T follicular helper cell (primary cell): ENCODE measurements around the gene C18orf63.
A peak's percentile ranks its signal among the peaks of the same experiment; 100 is the strongest.
"Not testable (repeated sequence)": the region's sequence is repeated elsewhere in the genome, so short reads cannot be mapped to it uniquely, and the experiment has no call there.

Source experiments
- DNase-seq: peaks from one replicate; pipeline ENCODE4 v3.0.0-alpha.2; 2020; ENCODE audit warnings: low read depth

The C18orf63 gene

GRCh38 chr18:74326791-74327190 lies 11.2 kb downstream of the C18orf63 start:
- not testable (repeated sequence) for DNase-seq

GRCh38 chr18:74328206-74328605 lies 12.6 kb downstream of the C18orf63 start:
- no peak for DNase-seq

- no peak for DNase-seq
Observed at GRCh38 chr18:74329688-74330205, 14.1 kb downstream of the C18orf63 start.

- DNase-seq, result no peak
Observed at GRCh38 chr18:74331404-74331803, 15.8 kb downstream of the C18orf63 start.

GRCh38 chr18:74333091-74333490 lies 17.5 kb downstream of the C18orf63 start:
- DNase-seq, result no peak

- no peak for DNase-seq
Observed at GRCh38 chr18:74334242-74334893, 18.7 kb downstream of the C18orf63 start.

GRCh38 chr18:74336656-74337055 lies 21.0 kb downstream of the C18orf63 start:
- DNase-seq, result no peak

- no peak for DNase-seq
Observed at GRCh38 chr18:74337155-74337911, 21.7 kb downstream of the C18orf63 start.

GRCh38 chr18:74337912-74338309 lies 22.3 kb downstream of the C18orf63 start:
- no peak for DNase-seq

GRCh38 chr18:74342416-74343043 lies 26.9 kb downstream of the C18orf63 start:
- no peak for DNase-seq

- no peak for DNase-seq
Observed at GRCh38 chr18:74346206-74346605, 30.6 kb downstream of the C18orf63 start.

GRCh38 chr18:74348581-74348980 lies 32.9 kb downstream of the C18orf63 start:
- no peak for DNase-seq

GRCh38 chr18:74351354-74351753 lies 35.7 kb downstream of the C18orf63 start:
- DNase-seq, result no peak

GRCh38 chr18:74353169-74353775 lies 37.6 kb downstream of the C18orf63 start:
- DNase-seq, result peak; percentile 44

GRCh38 chr18:74356959-74357358 lies 41.3 kb downstream of the C18orf63 start:
- no peak for DNase-seq

- DNase-seq, result no peak
Observed at GRCh38 chr18:74360852-74361655, 45.4 kb downstream of the C18orf63 start.

GRCh38 chr18:74367905-74368304 lies 52.3 kb downstream of the C18orf63 start:
- DNase-seq, result no peak

- DNase-seq, result no peak
Observed at GRCh38 chr18:74368901-74369705, 53.5 kb downstream of the C18orf63 start.

GRCh38 chr18:74370115-74370514 lies 54.5 kb downstream of the C18orf63 start:
- no peak for DNase-seq

GRCh38 chr18:74373428-74373827 lies 57.8 kb downstream of the C18orf63 start:
- DNase-seq, result peak; percentile 51

- DNase-seq, result no peak
Observed at GRCh38 chr18:74375999-74376398, 60.4 kb downstream of the C18orf63 start.
